DMS79 treated with DMSO at 0.1 percent for 48 hours (cell line): ENCODE measurements around the gene PLPPR5.
"Not testable (repeated sequence)": the region's sequence is repeated elsewhere in the genome, so short reads cannot be mapped to it uniquely, and the experiment has no call there.

Source experiments
- DNase-seq: peaks from one replicate; lab custom pipeline; 2025; lab: John Stamatoyannopoulos, UW

The PLPPR5 gene, protein sequence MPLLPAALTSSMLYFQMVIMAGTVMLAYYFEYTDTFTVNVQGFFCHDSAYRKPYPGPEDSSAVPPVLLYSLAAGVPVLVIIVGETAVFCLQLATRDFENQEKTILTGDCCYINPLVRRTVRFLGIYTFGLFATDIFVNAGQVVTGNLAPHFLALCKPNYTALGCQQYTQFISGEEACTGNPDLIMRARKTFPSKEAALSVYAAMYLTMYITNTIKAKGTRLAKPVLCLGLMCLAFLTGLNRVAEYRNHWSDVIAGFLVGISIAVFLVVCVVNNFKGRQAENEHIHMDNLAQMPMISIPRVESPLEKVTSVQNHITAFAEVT

DNA sequence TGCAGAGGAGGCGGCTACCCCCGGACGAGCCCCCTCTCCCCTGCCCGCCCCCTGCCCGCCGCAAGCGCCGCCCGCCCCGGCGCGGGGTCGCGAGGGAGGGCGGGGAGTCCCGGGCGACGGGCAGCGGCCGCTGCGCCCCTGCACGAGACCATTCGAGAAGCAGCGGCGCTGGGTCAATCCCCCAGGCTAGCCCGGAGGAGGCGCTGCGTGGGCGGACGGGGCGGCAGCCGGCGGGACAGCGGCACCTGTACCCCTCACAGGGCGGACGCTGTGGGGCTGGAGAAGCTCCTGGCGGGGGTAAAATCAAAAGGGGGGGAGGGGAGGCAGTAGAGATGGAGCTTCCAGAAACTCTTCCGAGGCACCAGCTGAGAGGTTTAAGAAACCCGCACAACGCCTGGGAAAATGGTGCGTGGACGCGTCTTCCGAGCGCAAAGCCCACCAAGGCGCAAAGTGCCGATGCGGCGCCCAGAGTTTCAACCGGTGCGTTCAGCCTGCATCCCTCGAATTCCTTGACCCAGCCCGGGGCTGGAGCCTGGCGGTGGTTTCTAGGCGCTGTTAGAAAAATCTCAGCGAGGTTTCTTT lies at the start of gene PLPPR5:
PLPPR5 (minus strand) TSS at position 1 of the 582 bp plus-strand sequence. CDS start 190 bp downstream, outside the sequence.
- DNase-seq: no peak

DNA sequence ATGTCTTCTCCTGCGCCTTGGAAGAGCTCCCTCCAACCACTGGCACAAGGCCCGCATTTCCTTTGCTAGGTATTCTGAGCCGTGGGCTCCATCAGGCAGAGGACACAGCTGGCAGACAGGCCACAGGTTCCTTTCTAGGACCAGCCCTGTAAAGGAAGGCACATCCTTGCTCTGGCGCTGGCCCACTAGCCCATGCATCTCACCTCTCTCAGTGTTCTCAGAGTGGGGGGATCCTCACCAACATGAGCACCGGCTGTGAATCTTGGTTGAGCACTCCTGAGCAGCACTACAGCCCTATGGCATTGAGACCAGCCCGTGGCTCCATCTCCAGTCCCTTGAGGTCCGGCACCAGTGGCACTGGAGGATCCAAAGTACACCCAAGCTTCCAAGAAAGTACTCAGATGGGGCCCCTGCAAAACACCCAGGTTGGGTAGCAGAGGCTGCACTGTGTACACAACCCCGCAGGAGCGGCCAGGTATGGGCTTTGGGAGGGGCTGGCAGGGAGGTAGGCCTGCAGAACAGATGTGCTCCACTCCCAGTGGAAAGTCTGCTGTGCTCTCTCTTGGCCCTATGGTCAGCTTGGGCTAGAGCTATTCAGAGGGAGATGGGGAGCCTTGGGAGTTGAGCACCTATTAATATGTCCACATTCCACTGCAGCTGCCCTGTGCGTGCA lies 47.1 kb upstream of the PLPPR5 start:
- DNase-seq: no peak

DNA sequence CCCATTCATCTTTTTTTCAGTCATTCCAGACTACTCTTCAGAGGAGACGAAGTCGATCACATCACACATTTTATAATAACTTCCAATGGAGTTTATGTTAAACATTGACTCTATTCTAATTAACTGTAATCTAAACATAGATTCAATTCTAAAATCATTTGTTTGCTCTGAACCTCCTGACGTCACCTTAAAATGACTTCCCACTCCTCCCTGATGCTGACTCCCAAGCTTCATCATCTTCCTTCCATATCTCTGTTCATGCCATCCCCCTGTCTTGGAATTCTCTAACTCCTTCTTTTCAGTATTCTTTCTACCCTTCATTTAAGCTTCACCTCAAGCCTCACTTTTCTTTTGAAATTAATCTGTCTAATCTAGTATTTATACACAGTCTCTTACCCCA lies 45.1 kb upstream of the PLPPR5 start:
- DNase-seq: no peak

DNA sequence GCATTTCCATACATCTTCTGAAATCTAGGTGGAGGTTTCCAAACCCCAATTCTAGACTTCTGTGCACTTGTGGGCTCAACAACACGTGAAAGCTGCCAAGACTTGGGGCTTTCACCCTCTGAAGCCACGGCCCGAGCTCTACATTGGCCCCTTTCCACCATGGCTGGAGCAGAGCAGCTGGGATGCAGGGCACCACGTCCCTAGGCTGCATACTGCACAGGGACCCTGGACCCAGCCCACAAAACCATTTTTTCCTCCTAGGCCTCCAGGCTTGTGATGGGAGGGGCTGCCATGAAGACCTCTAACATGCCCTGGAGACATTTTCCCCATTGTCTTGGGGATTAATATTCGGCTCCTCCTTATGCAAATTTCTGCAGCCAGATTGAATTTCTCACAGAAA lies 32.1 kb upstream of the PLPPR5 start:
- not testable (repeated sequence) for DNase-seq

DNA sequence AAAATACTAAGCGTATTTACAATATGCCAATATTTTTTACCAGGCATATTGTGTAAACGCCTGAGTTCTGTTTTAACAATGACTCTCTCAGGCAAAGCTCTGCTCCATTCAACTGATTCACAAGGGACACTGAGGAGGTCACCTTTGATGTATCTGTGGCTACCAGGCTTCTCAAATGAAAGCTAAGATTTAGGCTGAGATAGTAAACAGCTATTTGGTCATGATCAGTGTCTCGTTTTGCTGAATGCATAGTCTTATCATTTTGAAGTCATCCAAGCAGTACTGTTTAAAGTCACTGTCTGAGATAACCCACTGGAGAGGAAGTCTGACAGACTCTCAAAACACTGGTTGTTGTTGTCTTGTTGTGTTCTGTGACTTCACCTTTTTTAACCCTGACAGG lies 13.7 kb upstream of the PLPPR5 start:
- no peak for DNase-seq

DNA sequence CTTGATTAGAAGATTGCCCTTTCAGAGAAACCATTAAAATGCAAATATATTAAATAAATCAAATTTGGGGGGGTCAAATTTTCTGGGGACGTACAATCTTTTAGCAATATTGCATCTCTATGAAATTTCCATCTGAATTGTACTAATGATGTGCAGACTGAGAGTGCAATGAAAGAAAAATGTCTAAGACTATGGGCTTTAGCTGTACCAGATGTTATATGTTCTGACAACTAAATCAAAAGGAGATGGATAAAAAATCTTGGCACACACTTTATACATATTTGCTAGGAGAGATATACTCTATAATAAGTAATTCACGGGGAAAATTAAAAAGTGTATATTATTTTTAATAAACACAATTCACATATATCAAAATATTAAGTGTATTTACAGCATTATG lies 13.0 kb upstream of the PLPPR5 start:
- no peak for DNase-seq

DNA sequence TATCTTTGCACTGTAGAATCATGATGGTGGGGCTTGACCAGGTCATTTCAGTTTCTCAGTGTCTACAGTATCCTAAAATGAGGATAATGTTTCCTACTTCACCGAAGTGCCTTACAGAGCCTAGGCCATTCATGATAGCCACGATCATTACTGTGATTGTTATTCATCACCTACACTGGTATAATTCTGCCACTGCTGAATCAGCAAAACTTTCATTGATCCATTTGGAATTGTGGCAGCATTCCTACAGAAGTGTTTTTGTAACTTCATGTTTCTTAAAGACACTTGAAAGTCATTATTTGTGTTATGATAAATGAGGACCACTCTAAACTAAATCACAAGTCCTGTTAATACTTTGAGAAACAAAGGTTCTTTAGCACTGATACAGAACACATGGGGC lies 6.0 kb upstream of the PLPPR5 start:
- no peak for DNase-seq

DNA sequence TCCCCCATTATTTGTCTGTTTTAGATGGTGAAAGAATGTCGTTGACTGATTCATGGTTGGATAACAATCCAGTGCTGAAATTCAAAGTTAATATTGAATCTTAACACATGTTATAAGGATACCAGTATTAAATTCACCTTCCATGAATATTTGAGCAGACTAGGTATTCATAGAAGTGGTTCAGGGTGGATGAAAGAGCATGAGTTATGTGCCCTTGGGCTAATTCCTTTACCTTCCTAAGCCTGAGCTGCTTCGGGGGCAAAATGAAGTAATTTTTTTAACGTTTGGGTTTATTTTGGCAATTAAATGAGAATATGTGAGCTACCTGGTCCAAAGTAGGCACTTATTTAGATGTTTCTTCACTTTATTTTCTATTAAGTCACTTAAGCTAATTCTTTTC lies 2.7 kb upstream of the PLPPR5 start:
- no peak for DNase-seq

DNA sequence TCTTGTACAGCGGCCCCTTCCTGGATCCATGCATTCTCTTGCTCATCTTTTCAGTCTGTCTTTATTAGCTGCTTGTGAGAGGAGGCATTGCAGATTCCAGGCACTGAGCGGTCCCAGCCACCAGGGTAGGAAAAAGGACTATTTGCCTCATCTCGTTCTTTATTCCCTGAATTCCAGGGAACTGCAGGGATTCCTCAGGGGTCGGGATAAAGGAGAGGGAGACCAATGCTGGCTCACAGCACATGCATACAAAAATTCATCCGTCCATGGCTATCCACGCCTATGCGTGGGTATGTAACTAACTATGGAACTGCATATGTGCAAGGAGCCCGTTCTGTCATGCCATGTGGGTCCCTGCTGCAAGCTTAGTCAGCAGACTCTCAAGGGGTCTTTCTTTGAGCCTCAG lies 879 bp upstream of the PLPPR5 start:
- no peak for DNase-seq

DNA sequence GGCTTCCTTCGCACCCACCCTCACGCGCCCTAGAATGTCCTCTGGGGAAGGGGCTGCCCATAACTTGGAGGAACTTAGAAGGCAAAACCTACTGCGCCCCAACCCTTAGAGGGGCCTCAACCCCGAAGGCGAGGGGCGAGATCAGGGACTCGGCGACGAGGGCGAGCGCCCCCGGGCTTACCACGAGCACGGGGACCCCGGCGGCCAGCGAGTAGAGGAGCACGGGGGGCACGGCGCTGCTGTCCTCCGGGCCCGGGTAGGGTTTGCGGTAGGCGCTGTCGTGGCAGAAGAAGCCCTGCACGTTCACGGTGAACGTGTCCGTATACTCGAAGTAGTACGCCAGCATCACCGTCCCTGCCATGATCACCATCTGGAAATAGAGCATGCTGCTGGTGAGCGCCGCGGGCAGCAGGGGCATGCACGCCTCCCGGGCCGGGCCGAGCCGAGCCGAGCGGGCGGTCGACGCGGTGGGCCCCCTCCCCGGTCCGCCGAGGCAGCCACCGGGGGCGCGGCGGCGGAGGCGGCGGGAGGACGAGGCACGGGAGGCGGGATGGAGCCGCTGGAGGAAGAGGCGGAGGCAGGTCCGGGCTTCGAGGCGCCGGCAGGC lies 304 bp downstream of the PLPPR5 start:
- DNase-seq: peak; percentile 27

DNA sequence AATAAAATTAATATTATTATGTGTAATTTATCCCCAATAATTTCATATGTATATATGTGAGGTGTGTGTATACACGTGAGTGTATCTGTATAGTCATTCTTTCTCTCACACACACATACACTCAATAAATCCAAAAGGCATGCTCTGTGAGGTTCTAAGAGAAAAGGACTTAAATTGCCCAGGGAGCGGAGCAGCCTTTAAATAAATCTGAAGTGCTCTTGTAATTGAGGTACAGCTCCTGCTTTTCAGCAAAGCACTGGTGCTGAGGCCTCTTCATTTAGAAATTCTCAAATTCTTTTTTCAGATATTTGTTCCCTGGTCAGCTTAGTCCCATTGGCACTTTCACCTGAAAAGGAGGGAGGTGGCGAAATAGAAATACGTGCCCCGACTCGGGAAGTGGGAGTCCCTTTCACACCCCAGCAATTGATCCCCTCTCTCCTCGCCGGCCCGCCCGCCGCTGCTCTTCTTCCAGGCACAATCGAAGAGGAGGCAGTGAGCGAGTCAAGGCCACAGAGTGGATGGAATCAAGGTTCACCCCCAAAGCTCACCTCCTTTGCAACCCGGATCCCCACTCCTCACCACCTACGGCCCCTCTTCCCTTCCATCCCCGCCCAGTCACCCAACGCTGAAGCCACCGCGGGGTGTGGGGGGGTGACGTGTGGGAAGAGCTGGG lies 944 bp downstream of the PLPPR5 start:
- peak; percentile 25 for DNase-seq

DNA sequence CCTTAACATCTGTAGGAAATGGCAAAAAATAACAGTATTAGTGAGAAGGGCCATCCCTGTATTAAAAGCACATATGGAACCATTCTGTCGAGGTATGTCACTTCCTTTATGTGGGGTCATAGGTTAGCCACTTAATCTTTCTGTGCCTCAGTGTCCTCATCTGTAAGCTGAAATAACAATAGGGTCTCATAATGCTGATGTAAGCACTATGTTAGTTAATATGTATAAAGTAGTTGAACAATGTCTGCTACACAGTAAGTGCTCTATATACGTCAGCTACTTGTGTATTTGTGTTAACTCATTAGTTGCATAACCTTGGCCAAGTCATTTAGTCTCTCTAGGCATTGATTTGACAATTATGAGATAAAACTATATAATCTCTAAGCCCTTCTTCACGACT lies 11.8 kb downstream of the PLPPR5 start:
- no peak for DNase-seq

DNA sequence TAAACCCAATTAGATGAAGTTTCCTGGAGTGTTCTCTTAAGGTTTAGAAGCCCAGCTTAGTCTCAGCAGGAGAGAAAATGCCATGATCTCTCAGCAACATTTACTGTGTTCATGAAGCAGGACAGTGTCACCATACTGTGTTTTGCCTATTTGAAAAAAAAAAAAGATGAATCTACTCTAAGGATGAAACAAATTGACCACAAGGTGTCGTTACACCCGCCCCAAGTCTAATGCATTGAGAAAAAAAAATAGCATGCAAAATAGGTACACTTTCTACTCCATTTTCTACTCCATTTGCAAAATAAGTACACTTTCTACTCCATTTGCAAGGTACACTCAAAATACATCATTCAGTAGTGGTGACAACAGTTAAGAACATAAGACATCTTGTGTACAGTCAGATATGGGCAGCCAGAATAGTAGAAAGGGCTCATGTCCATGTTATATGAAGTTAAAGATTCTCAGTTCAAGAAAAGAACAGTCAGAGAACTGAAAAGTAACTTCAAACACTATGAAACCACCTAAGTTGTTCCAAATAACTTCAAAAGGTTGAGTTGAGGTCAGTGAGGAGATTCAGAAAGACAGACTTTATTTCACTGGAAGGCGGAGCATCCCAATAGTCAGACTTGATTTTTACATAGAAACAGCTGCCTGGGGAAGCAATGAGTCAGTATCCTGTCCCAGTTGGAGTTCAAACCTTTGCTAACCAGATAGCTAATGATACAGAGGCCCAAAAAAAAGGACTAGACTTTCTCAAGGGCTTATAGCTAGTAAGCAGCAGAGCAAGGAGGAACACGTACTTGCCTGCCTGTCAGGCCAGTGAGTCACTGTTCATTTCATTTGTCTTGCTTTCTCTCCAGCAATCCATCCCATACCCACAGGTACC lies 13.3 kb downstream of the PLPPR5 start:
- DNase-seq: no peak

DNA sequence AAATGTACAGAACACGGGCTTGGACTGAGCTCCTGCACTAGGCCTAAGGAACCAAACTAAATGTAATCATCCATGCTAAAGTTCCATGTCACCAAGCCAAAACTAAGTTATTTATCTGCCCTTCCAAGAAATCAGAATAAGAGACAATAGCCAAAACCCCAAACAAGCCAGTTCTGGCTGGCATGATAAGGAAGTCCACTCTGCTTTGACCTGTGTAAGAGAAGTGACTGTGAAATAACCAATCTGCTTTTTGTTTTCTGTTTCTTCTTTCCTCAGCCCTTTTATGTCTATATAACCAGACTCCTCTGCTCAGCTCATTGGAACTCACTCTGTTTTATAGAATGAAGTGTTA lies 15.1 kb downstream of the PLPPR5 start:
- no peak for DNase-seq

DNA sequence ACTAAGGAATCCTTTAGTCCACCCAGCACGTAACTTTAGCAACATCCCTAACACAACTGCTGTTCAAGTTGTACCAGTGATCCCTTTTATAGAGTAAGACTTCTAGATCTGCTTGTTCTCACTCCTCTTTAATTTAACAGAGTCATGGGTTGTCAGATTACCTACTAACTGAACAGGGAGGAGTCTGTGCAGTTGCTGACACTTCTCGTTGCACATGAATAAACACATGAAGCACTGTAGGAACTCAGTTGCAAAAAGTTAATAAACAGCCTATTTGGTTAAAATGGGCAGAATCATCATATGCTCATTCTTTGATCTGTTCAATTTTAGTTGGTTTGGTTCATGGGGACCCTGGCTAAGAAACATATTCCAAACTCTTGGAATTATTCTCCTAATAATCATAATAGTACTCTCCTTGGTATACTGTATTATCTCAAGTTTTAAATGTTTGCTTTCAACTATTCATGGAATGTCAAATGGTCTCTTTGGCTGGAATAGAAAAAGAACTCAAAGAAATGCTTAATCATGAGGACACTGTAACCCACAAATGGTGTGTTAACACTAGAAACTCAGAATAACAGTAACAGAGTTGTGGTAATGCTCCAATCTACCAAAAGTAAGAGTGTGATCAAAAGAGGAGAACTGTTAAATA lies 15.6 kb downstream of the PLPPR5 start:
- no peak for DNase-seq

DNA sequence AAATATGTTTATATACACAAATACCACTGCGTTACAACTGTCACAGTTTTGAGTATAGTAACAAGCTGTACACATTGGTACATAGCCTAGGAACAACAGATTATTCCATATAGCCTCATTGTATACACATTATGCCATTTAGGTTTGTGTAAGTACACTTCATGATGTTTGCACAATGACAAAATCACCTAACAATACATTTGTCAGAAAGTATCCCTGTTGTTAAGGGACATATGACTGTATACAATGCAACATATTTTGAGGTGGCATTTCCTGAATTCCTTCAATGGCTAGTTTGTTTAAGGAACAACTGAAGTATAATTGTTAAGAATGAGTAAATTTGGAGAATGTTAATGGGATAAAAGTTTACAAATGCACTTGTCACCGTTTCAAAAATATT lies 19.0 kb downstream of the PLPPR5 start:
- no peak for DNase-seq

DNA sequence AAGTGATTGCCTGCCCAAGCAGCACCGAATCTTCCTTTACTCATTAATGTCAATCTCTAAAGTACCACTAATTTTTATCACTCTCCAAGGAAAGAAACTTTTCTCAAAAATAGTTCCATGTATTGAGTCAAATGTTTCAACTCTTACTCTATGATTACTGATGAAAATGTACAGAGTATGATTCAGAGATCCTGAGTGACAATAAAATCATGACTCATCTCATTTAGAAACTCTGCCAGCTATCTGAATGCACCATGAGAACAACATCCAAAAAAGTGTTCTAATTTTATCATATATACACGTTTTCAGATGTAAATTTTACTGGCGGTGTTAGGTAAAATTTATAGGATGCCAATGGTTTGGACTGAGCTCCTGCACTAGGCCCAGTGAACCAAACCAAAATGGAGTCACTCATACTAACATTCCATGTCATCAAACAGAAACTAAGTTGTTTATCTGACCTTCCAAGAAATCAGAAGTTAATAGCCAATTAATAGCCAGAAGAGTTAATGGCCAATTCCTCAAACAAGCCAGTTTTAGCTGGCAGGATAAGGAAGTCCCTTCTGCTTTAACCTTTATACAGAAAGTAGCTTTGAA lies 22.6 kb downstream of the PLPPR5 start:
- DNase-seq: no peak

DNA sequence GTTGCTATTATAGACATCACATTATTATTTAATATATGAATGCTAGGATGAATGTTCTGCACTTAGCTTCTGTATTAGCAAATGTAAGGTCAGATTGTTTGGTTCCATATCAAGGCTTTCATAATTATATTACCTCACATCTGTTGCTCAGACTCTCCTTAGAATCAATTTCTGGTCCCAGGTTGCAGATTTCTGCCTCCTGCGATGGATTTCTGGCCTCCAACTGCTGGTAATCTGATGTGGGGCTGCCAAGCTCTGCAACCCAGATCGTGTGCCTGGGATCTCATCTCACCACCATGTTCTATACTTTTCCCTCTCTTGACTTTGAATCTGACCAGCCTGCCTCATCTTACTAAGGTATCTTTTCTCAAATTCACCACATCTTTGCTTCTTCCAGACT lies 25.2 kb downstream of the PLPPR5 start:
- no peak for DNase-seq

DNA sequence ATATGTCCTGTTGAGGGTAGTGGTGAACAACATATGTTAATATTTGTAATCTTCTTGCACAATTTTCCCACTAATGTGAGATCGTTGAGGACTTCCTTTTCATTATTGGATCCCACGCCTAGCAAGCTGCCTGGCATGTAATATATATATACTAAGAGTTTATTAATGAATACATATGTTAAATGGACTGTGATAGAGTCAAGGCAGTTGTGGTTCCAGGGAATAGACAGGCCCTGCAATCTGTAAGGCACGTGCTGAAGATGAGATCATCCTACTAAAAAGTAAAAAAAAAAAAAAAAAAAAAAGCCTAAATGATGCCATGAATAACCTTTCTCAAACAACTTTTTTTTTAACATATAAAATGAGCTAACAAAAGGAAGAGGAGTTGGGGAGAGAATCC lies 28.9 kb downstream of the PLPPR5 start:
- no peak for DNase-seq

DNA sequence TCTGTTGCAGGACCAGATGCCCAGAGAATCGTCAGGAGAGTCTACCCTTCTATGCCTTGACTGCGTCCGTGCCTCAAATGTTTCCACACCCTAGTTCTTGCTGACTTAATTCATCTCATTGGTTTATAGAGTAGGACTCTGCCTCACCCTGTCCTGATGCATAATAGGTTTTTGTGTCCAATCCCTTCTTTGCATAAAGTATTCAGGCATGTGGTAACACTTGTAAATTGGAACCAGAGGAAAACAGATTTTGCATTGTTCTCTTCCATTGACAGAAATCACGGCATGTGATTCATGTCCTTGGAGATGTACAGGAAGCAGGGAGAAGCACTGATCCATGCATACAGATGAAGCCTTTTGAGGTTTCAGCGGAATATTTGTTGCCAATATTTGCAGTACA lies 29.5 kb downstream of the PLPPR5 start:
- no peak for DNase-seq
